GM12878 (cell line): ENCODE results near the gene TES.

ENCODE experiments used
- CTCF ChIP-seq, 3 experiments: IDR thresholded peaks in 2 of 3; conservative IDR thresholded peaks in 1 of 3; 2 replicates each; pipeline ENCODE4 v1.5.1; 2011; ENCODE audit warnings: low read depth in 3 of 3, low read length in 3 of 3, mild to moderate bottlenecking in 3 of 3, control low read depth in 2 of 3, moderate library complexity in 2 of 3, inconsistent platforms in 1 of 3, mixed read lengths in 1 of 3; ENCODE audit not compliant: control insufficient read depth in 2 of 3, insufficient read depth in 1 of 3; ENCODE audit errors: extremely low read depth in 1 of 3
- EGR1 ChIP-seq, 2 experiments: IDR thresholded peaks; 1 replicate in 1 of 2; 2 replicates in 1 of 2; pipeline ENCODE4 v1.6.1; 2011 to 2012; ENCODE audit warnings: low read depth in 2 of 2, low read length in 2 of 2, borderline replicate concordance in 1 of 2, mild to moderate bottlenecking in 1 of 2, moderate library complexity in 1 of 2
- POLR2A ChIP-seq: IDR thresholded peaks from 2 replicates; pipeline ENCODE4 v1.6.1; 2011; ENCODE audit warnings: low read depth, mild to moderate bottlenecking, low read length
- SIN3A ChIP-seq: IDR thresholded peaks from 2 replicates; pipeline ENCODE4 v1.6.1; 2012; ENCODE audit warnings: low read depth, low read length, improper control_type of control experiment
- SP1 ChIP-seq: IDR thresholded peaks from one replicate; pipeline ENCODE4 v1.6.1; 2011; ENCODE audit warnings: low read depth, low read length

GRCh38 chr7:116212869-116213268 lies 2.5 kb downstream of the TES start:
- no peak for TF ChIP-seq SIN3A
- TF ChIP-seq CTCF (IDR thresholded peaks at IDR 0.05 in 2 of 3, conservative IDR thresholded peaks at IDR 0.05 in 1 of 3; ENCODE audit: control insufficient read depth in 2 of 3, extremely low read depth in 1 of 3, insufficient read depth in 1 of 3, low read depth in 3 of 3, low read length in 3 of 3): no peak
- TF ChIP-seq SP1: no peak
- no peak for TF ChIP-seq POLR2A
- no peak for TF ChIP-seq EGR1 (IDR thresholded peaks at IDR 0.05; ENCODE audit: borderline replicate concordance in 1 of 2, low read depth in 2 of 2, low read length in 2 of 2)
